Measurements from ENCODE around the gene IL11RA. TPM values are rescaled to one million over a fixed set of nuclear protein-coding genes. Genes with fewer than 3 reads are reported as not detected.

IL11RA gene
- total RNA-seq, 1 donor from 2014 or later, result 56.5 TPM

DNA sequence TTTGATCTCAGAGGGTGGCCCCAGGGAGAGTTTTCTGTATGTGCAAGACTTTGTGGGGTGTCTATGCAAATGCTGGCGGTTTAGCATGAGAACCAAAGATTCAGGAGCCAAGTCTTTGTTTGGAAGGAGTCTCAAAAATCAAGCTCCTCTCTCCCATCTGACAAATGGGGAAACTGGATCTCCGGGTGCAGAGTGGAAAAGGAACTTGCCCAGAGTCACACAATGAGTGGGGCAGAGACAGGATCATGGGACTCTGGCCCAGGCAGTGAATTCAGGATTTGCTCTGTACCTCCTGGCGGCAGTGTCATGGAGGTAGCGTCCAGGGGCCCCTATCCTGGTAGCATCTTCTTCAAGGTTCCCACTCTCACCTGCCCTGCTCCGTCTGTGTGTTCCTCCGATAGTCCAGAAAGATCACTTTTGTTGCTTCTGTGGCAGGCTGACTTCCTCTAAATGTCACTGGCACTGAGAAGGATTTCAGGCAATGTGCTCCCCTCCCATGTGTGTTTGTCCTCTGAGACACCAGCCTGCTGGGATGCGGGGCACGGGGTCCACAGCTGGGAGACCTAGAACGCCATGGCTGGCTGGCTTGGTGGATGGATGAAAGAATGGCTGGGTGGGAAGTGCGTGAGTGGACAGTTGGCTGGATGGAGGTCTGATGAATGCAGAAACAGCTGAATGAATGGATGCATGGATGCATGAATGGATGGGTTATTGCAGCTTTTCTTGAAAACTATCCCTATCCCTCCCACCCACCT is 35.5 kb downstream of the IL11RA start:
- intact Hi-C loops (cut with micrococcal nuclease), result no loop called here
- TF ChIP-seq CTCF (IDR thresholded peaks at IDR 0.05; ENCODE audit: borderline replicate concordance), result no peak
- no peak overlapping the region for H3K27ac ChIP-seq (replicated peaks)

GRCh38 chr9:34688329-34689115 is 36.5 kb downstream of the IL11RA start:
- intact Hi-C loops (cut with micrococcal nuclease), result no loop called here
- no peaks in the 10 kb centered on the region for H3K9me3 ChIP-seq (replicated peaks)
- DNase-seq, result no peak
- TF ChIP-seq CTCF (IDR thresholded peaks at IDR 0.05; ENCODE audit: borderline replicate concordance), result no peak
- H3K27ac ChIP-seq (replicated peaks), result no peak overlapping the region
- H3K36me3 ChIP-seq, result no peaks in the 10 kb centered on the region
- H3K27me3 ChIP-seq (ENCODE audit: low read depth), result no peaks in the 10 kb centered on the region
- H3K4me3 ChIP-seq, result no peak overlapping the region
- H3K4me1 ChIP-seq, result no peaks in the 10 kb centered on the region

More for the DNA sequence above, 35.5 kb downstream of the IL11RA start:
- Histone ChIP-seq H3K4me1 (no peaks in the 10 kb centered on the region), H3K36me3 (no peaks in the 10 kb centered on the region), H3K4me3 (no peak overlapping the region), H3K27me3 (ENCODE audit: low read depth) (no peaks in the 10 kb centered on the region), H3K9me3 (replicated peaks) (no peaks in the 10 kb centered on the region)
- DNase-seq, result no peak

DNA sequence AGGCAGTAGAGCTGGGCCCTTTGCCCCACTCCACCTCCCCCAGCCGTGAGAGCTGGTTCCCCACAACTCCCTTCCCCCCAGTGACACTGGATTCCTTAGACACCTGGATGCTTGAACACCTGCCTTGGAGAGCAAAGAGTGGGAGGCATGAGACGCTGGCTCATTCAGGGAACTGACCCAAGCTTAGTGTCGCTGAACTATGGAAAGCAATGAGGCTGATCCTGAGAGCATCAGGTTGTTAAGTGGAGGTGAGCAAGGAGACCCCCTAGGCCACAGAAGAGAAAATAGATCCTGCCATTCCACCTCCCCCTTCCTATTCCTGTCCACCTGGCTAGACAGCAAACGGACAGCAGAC is 37.1 kb downstream of the IL11RA start:
- Histone ChIP-seq H3K36me3 (no peaks in the 10 kb centered on the region), H3K27ac (replicated peaks) (no peak overlapping the region), H3K9me3 (replicated peaks) (no peaks in the 10 kb centered on the region), H3K27me3 (ENCODE audit: low read depth) (no peaks in the 10 kb centered on the region), H3K4me1 (no peaks in the 10 kb centered on the region), H3K4me3 (no peak overlapping the region)
- no peak for DNase-seq
- TF ChIP-seq CTCF (IDR thresholded peaks at IDR 0.05; ENCODE audit: borderline replicate concordance), result no peak
- intact Hi-C loops (cut with micrococcal nuclease), result no loop called here

DNA sequence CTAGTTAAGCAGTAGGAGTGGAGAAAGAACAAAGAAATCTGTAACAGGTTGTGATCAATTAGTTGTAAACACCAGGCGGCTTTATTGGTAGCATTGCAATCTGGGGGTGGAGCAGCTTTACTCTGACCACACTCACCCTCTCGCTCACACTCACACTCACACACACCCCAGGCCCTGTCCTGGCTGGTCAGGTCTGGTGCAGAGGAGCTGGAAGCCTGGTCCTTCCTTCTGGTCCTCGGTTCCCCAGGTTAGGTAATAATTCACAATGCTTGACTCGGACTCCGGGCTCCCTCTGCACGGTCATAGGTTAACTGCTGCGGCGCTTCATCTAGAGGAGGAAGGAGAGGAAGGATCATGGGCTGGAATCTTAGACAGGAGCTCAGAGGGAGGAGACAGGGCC is 37.5 kb downstream of the IL11RA start:
- DNase-seq, result no peak
- H3K9me3 ChIP-seq (replicated peaks), result no peaks in the 10 kb centered on the region
- intact Hi-C loops (cut with micrococcal nuclease), result no loop called here
- no peak for TF ChIP-seq CTCF (IDR thresholded peaks at IDR 0.05; ENCODE audit: borderline replicate concordance)
- H3K36me3 ChIP-seq, result no peaks in the 10 kb centered on the region
- no peak overlapping the region for H3K4me3 ChIP-seq
- H3K27me3 ChIP-seq (ENCODE audit: low read depth), result no peaks in the 10 kb centered on the region
- H3K4me1 ChIP-seq, result no peaks in the 10 kb centered on the region
- H3K27ac ChIP-seq (replicated peaks), result no peak overlapping the region

DNA sequence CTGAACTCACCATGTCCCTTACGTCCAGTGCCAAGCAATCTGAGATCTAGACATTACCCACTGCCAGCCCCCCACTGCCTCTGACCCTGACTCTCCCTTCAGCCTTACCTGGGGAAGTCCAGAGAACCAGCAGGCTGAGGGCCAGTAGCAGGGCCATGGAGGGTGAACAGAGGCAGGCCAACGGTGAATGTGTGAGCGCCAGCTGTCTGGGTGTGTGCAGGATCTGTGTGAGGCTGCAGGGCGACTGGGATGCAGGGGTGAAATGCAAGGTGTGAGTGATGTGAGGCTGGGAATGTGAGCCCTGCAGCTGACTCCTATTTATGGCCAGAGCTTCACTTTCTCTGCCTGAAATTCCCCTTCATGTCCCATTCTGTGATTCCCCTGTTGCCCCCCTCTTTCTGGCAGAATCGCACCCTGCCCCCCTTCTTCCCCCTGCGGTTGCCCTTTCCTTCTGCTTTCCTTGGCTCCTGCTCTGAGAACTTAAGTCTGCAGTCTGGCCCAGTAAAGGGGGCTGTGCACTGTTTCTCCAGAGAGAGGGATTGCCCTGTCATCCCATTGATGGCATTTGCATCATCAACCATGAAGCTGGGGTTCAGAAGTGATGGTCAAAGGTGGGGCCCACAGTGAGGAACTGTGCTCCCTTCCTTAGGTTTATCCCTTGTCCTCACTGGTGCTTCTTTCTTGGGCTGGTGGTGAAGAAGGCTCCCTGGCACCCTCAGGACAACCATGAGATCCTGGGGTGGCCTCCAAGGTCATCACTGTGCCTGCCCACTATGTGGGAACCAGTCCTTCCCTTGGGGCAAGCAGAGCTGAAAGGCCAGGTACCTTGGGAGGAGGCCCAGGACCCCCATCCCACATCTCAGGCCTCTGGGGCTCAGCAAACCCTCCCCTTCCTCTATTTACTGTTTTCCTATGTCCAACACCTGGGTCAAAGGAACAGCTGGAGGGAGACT is 39.3 kb downstream of the IL11RA start, which contains the start of gene CCL19:
TSS of gene CCL19 (minus strand) at position 294 of the 953 bp plus-strand sequence. CDS start at position 157, 137 bp downstream.
- TF ChIP-seq CTCF (IDR thresholded peaks at IDR 0.05; ENCODE audit: borderline replicate concordance), result no peak
- H3K27ac ChIP-seq (replicated peaks), result no peak within 1 kb of the TSS
- H3K9me3 ChIP-seq (replicated peaks), result no peaks in the 10 kb centered on the region
- no peaks in the 10 kb centered on the region for H3K27me3 ChIP-seq (ENCODE audit: low read depth)
- no peak for DNase-seq
- no peak within 1 kb of the TSS for H3K4me3 ChIP-seq
- intact Hi-C loops (cut with micrococcal nuclease), result no loop called here
- no peaks in the 10 kb centered on the region for H3K36me3 ChIP-seq
- H3K4me1 ChIP-seq, result no peaks in the 10 kb centered on the region

Data from left ventricle myocardium inferior (tissue), 1 donor.